C4-2B (cell line): ENCODE results near the gene CMTM8.

Experiments
- ZFX ChIP-seq: fragments of 450-650 bp; IDR thresholded peaks from 2 replicates; pipeline ENCODE4 v1.6.1; 2017
- TF ChIP-seq, protein P1 (sequence below): fragments of 450-650 bp; conservative IDR thresholded peaks from 2 replicates; pipeline ENCODE4 v1.5.1; 2017; ENCODE audit warnings: mild to moderate bottlenecking

DNA sequence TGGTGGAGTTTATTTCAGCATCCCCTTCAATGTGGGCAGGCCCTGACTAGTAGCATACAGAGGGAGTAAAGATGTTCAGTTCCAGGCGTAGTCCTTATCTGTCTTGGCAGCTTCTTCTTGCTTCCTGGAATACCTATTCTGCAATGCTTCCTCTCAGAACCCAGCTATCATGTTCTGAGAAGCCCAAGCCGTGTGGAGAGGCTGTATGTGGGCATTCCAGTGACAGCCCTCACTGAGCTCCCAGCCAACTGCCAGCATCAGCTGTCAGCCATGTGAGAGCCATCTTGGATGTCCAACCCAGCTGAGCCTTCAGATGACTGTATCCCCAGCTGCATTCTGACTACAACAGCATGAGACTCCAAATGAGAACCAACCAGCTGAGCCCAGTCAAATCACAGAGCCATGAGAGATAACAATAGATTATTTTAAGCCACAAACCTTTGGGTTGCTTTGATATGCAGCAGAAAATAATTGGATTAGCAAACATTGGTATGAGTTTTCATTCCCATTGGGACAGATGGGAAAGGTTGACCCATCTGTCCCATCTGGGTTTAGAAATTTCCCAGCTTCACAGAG is 144.7 kb downstream of the CMTM8 start:
- TF ChIP-seq, protein P1, sequence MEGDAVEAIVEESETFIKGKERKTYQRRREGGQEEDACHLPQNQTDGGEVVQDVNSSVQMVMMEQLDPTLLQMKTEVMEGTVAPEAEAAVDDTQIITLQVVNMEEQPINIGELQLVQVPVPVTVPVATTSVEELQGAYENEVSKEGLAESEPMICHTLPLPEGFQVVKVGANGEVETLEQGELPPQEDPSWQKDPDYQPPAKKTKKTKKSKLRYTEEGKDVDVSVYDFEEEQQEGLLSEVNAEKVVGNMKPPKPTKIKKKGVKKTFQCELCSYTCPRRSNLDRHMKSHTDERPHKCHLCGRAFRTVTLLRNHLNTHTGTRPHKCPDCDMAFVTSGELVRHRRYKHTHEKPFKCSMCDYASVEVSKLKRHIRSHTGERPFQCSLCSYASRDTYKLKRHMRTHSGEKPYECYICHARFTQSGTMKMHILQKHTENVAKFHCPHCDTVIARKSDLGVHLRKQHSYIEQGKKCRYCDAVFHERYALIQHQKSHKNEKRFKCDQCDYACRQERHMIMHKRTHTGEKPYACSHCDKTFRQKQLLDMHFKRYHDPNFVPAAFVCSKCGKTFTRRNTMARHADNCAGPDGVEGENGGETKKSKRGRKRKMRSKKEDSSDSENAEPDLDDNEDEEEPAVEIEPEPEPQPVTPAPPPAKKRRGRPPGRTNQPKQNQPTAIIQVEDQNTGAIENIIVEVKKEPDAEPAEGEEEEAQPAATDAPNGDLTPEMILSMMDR = no peak
- no peak for TF ChIP-seq ZFX
